HFFc6 (cell line): ENCODE data around the gene HSF5. TPM values are rescaled to one million over a fixed set of nuclear protein-coding genes. Genes with fewer than 3 reads are reported as not detected.

Experiments
- DNase-seq: peaks from one replicate; pipeline ENCODE4 v3.0.0-alpha.2; 2018
- H3K27ac Mint-ChIP-seq: 2 replicates; pipeline ENCODE4 v1.8.0; 2020; ENCODE audit warnings: mild to moderate bottlenecking, mixed read lengths
- H3K27me3 Mint-ChIP-seq: 2 replicates; pipeline ENCODE4 v1.8.0; 2021; ENCODE audit warnings: mild to moderate bottlenecking, moderate library complexity, mixed read lengths; ENCODE audit not compliant: insufficient read depth
- H3K36me3 Mint-ChIP-seq: 2 replicates; pipeline ENCODE4 v1.8.0; 2021; ENCODE audit warnings: low read depth, mixed read lengths
- H3K4me1 Mint-ChIP-seq: 2 replicates; pipeline ENCODE4 v1.8.0; 2020; ENCODE audit warnings: low read depth, mixed read lengths
- H3K4me3 Mint-ChIP-seq: 2 replicates; pipeline ENCODE4 v1.8.0; 2020; ENCODE audit warnings: mild to moderate bottlenecking, moderate library complexity, mixed read lengths
- H3K9me3 Mint-ChIP-seq: 2 replicates; pipeline ENCODE4 v1.8.0; 2020; ENCODE audit warnings: mild to moderate bottlenecking, mixed read lengths
- total RNA-seq, 6 experiments: library from RNA; stranded (reverse); fragmentation: NEBNext Ultra II Directional; extraction: Animal tissue kit (Norgen Biotek cat#: 25700); gene quantifications; 2 replicates in 1 of 6; 3 replicates in 5 of 6; pipeline ENCODE4 v1.2.3, GENCODE V29; 2021
- TF ChIP-seq, protein P1 (sequence below): fragments of 200-600 bp; sonication (generic); IDR thresholded peaks from 2 replicates; pipeline ENCODE4 v1.5.0; 2021; ENCODE audit warnings: antibody characterized with exemption, mild to moderate bottlenecking

HSF5 gene
- total RNA-seq, 6 experiments from 2014 or later = not detected

GRCh38 chr17:58515286-58515685 is 27.1 kb upstream of the HSF5 start:
- no peak for DNase-seq
- H3K9me3 Mint-ChIP-seq = no peaks in the 10 kb centered on the region
- peaks cover 2% of the 10 kb centered on the region for H3K27me3 Mint-ChIP-seq
- peak overlapping the region; percentile 83; the same call in 1 of the 2 replicates for H3K4me3 Mint-ChIP-seq
- peaks cover 14% of the 10 kb centered on the region for H3K36me3 Mint-ChIP-seq
- H3K4me1 Mint-ChIP-seq = peaks cover 43% of the 10 kb centered on the region
- TF ChIP-seq, protein P1, sequence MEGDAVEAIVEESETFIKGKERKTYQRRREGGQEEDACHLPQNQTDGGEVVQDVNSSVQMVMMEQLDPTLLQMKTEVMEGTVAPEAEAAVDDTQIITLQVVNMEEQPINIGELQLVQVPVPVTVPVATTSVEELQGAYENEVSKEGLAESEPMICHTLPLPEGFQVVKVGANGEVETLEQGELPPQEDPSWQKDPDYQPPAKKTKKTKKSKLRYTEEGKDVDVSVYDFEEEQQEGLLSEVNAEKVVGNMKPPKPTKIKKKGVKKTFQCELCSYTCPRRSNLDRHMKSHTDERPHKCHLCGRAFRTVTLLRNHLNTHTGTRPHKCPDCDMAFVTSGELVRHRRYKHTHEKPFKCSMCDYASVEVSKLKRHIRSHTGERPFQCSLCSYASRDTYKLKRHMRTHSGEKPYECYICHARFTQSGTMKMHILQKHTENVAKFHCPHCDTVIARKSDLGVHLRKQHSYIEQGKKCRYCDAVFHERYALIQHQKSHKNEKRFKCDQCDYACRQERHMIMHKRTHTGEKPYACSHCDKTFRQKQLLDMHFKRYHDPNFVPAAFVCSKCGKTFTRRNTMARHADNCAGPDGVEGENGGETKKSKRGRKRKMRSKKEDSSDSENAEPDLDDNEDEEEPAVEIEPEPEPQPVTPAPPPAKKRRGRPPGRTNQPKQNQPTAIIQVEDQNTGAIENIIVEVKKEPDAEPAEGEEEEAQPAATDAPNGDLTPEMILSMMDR = no peak
- peak overlapping the region; percentile 44 for H3K27ac Mint-ChIP-seq

DNA sequence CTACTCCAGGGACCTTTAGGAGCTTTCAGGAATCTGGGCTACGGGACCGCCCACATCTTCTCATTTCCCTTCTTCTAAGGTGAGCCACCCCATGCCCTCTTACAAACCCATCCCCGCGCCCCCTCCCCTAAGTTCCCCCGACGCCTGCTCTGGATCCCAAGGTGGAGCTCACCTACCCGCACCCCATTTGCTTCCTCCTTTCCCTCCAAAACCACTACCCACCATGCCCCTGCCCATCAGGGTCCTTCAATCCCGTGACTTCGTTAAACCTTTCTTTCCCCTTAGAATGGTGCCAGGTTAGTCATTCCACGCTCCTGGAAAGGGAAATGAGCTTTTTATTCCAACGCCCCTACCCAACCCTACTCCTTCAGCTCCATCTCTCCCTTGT is 26.6 kb upstream of the HSF5 start:
- peaks cover 2% of the 10 kb centered on the region for H3K27me3 Mint-ChIP-seq

DNA sequence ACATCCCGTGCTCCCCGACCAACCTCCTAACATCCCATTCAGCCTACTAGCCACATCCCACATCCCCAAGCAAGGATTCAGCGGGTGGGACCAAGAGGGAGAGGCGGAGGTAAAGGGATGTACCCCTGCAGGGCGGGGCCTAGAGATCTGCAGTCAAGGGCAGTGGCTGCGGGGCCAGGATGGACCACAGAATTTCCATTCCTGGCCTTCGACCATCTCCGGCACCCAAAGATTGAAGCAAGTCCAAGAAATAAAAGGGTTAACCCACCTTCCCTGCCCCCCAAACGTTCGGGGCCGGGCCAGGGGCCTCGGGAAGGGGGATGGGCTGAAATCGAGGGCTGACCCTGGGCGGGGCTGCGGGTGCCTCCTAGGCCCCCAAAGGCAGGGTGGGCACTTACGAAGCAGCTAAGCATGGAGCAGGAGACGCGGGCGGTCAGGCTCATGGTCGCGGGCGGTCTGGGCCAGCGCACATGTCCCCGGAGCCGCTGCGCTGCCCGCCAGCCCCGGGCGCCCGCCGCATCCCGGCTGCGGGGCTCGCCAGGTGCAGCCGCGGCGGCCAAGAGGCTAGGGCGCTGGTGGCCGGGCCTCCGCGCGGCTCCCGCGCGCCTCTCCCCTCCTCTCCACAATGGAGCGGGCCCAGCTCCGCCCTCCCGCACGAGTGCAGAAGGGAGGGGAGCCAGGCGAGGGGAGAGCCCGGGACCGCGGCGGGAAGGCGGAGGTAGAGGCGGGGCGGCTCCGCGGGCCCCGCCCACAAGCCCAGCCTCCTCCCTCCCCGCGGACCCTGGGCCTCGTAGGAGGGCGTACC is 26.0 kb upstream of the HSF5 start, which contains the start of gene MTMR4:
MTMR4 (minus strand) TSS at position 674 of the 805 bp plus-strand sequence; CDS start at position 443, 231 bp downstream.
- peak within 1 kb of the TSS; percentile 91 for H3K4me3 Mint-ChIP-seq
- peak; percentile 41 for DNase-seq
- peaks cover 22% of the 10 kb centered on the region for H3K36me3 Mint-ChIP-seq
- H3K27ac Mint-ChIP-seq = peak within 1 kb of the TSS; percentile 77
- no peaks in the 10 kb centered on the region for H3K9me3 Mint-ChIP-seq
- TF ChIP-seq, protein P1 = no peak
- H3K27me3 Mint-ChIP-seq = peaks cover 2% of the 10 kb centered on the region
- peaks cover 36% of the 10 kb centered on the region for H3K4me1 Mint-ChIP-seq

More for the DNA sequence above, 26.6 kb upstream of the HSF5 start:
- H3K4me1 Mint-ChIP-seq = peaks cover 38% of the 10 kb centered on the region
- DNase-seq = no peak
- peak overlapping the region; percentile 54 for H3K27ac Mint-ChIP-seq
- TF ChIP-seq, protein P1 = no peak
- H3K36me3 Mint-ChIP-seq = peaks cover 19% of the 10 kb centered on the region
- H3K4me3 Mint-ChIP-seq = peak overlapping the region; percentile 83
- H3K9me3 Mint-ChIP-seq = no peaks in the 10 kb centered on the region

DNA sequence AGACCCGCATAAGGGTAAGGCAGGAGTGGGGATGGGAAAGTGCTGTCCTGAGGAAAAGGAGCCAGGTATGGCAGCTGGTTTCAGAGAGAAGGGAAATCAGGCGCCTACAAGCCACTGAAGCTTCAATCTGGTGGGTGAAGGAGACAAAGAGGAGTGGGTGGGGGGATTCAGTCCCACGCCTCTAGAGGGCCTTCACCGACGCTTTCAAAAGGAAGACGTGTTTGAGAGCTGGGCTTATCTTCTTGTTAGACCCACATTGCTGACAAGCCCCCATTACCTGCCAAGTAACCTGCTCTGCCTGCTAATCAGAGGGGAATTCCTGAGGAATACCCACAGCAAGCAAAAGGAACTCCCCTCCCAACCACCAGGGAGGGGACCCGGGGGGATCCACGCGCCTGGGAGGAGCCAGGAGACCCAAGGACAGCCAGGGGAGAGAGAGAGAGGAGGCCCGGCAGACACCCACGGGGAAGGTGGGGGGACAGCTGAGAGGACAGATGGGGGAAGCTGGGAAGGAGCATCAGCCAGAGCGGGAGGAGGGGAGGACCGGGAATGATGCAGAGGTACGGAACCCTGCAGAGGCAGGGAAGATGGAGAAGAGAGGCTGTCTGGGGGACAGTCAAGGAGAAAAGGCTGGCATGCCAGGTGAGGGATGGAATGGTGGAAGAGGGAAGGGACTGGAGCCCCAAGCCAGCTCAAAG is 25.2 kb upstream of the HSF5 start:
- Mint-ChIP-seq H3K4me3 (peak overlapping the region; percentile 91), H3K27me3 (no peaks in the 10 kb centered on the region; the same call in 1 of the 2 replicates), H3K9me3 (no peaks in the 10 kb centered on the region), H3K36me3 (peaks cover 22% of the 10 kb centered on the region), H3K4me1 (peaks cover 36% of the 10 kb centered on the region), H3K27ac (peak overlapping the region; percentile 77; the same call in 1 of the 2 replicates)
- no peak for DNase-seq
- TF ChIP-seq, protein P1 = no peak

DNA sequence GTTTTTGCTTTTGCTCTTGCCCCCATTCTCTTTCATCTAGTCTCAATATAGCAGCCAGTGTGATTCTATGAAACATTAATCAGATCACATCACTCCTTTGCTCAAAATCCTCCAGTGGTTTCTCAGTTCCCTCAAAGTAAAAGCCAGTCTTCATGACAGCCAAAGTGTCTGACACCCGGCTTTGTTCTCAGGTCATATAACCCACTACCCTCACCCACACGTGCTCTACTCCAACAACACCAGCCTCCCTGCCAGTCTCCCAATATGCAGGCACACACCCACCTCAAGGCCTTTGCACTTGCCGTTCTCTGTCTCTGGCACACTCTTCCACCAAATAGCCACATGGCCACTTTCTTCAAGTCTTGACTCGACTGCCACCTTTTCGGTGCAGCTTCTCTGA is 21.9 kb upstream of the HSF5 start:
- Mint-ChIP-seq H3K27me3 (peaks cover 2% of the 10 kb centered on the region; the same call in 1 of the 2 replicates), H3K9me3 (no peaks in the 10 kb centered on the region), H3K4me3 (no peak overlapping the region), H3K36me3 (peaks cover 22% of the 10 kb centered on the region), H3K4me1 (peaks cover 16% of the 10 kb centered on the region), H3K27ac (no peak overlapping the region)
- no peak for DNase-seq
- TF ChIP-seq, protein P1 = no peak
